Prostate gland (tissue), 2 donors: ENCODE data around the gene SLC7A10. TPM values are rescaled to one million over a fixed set of nuclear protein-coding genes. Genes with fewer than 3 reads are reported as not detected.
A peak's percentile ranks its signal among the peaks of the same experiment; 100 is the strongest.

Experiments used
- DNase-seq: peaks from one replicate; pipeline ENCODE4 v3.0.0-alpha.2; 2019; ENCODE audit warnings: low spot score
- H3K27ac ChIP-seq, 2 donors: fragments of 200-600 bp; sonication (generic); 2 replicates each; pipeline ENCODE4 v1.5.1; 2017 to 2019
- H3K27me3 ChIP-seq: fragments of 200-600 bp; sonication (generic); replicated peaks from 2 replicates; pipeline ENCODE4 v1.5.1; 2019; ENCODE audit not compliant: insufficient read depth
- H3K36me3 ChIP-seq, 2 donors: fragments of 200-600 bp; sonication (generic); 1 replicate in 1 of 2; 2 replicates in 1 of 2; pipeline versions ENCODE4 v1.5.1 to v1.8.1; 2017 to 2019
- H3K4me1 ChIP-seq: fragments of 200-600 bp; sonication (generic); replicated peaks from 2 replicates; pipeline ENCODE4 v1.5.1; 2019
- H3K4me3 ChIP-seq, 2 donors: fragments of 200-600 bp; sonication (generic); 2 replicates each; pipeline ENCODE4 v1.5.1; 2017 to 2019
- H3K9me3 ChIP-seq: fragments of 200-600 bp; sonication (generic); 2 replicates; pipeline ENCODE4 v1.5.1; 2017
- CTCF ChIP-seq, 4 experiments: fragments of 200-600 bp in 2 of 4; fragments of 450-650 bp in 2 of 4; sonication (generic) in 2 of 4; IDR thresholded peaks; 1 replicate in 3 of 4; 2 replicates in 1 of 4; pipeline ENCODE4 v1.5.1; 2016 to 2019; ENCODE audit warnings: antibody characterized with exemption in 4 of 4, mild to moderate bottlenecking in 2 of 4, moderate library complexity in 2 of 4
- POLR2A ChIP-seq: fragments of 450-650 bp; IDR thresholded peaks from one replicate; pipeline ENCODE4 v1.6.1; 2016; ENCODE audit warnings: antibody characterized with exemption, mild to moderate bottlenecking
- POLR2AphosphoS5 ChIP-seq: sonication (generic); formaldehyde crosslinking; IDR thresholded peaks from one replicate; pipeline ENCODE4 v1.6.1; 2017; ENCODE audit warnings: antibody characterized with exemption
- WGBS: methylation state at CpG from one replicate; pipeline ENCODE4 v1.1.5; 2018; 5-methylcytosine and 5-hydroxymethylcytosine counted together
- intact Hi-C: fragments of 100-400 bp; cut with DNase I; formaldehyde crosslinking; loops from one replicate; pipeline ENCODE4 v1.14.2; 2022
- total RNA-seq, 2 donors: library from RNA; depleted of rRNA; stranded (reverse); fragments of >200 nt; gene quantifications; one replicate each; pipeline ENCODE4 v1.1.0, GENCODE V29; 2016

SLC7A10 gene
- total RNA-seq, 2 donors from 2014 or later: 3.5 TPM; not detected in 1

- TF ChIP-seq POLR2A (no peak), POLR2AphosphoS5 (no peak), CTCF (IDR thresholded peaks at IDR 0.05) (no peak)
- intact Hi-C loops: no loop called here
- no peaks in the 10 kb centered on the region for H3K36me3 ChIP-seq
- WGBS: 64% methylated on average over 5 of the region's 5 CpGs
- H3K27ac ChIP-seq: no peak overlapping the region
- H3K27me3 ChIP-seq: no peaks in the 10 kb centered on the region
- DNase-seq: no peak
- H3K9me3 ChIP-seq: no peaks in the 10 kb centered on the region
- H3K4me1 ChIP-seq: peaks cover 3% of the 10 kb centered on the region
- H3K4me3 ChIP-seq: no peak overlapping the region
Measured at GRCh38 chr19:33231511-33231910, 5.9 kb upstream of the SLC7A10 start.

- 90% methylated on average over 5 of the region's 5 CpGs for WGBS
- peaks cover 6% of the 10 kb centered on the region for H3K27me3 ChIP-seq
Measured at GRCh38 chr19:33229962-33230361, 4.3 kb upstream of the SLC7A10 start.

GRCh38 chr19:33227870-33228599, 2.4 kb upstream of the SLC7A10 start:
- no peak overlapping the region for H3K4me3 ChIP-seq
- H3K27me3 ChIP-seq: peaks cover 8% of the 10 kb centered on the region
- no peaks in the 10 kb centered on the region for H3K9me3 ChIP-seq
- TF ChIP-seq CTCF (IDR thresholded peaks at IDR 0.05) (no peak), POLR2A (no peak), POLR2AphosphoS5 (no peak)
- intact Hi-C loops: no loop called here
- H3K36me3 ChIP-seq: no peaks in the 10 kb centered on the region
- H3K27ac ChIP-seq: no peak overlapping the region
- peaks cover 3% of the 10 kb centered on the region for H3K4me1 ChIP-seq
- no peak for DNase-seq
- WGBS: 95% methylated on average over 1 of the region's 1 CpG

More at GRCh38 chr19:33229962-33230361, 4.3 kb upstream of the SLC7A10 start:
- intact Hi-C loops: no loop called here
- H3K9me3 ChIP-seq: no peaks in the 10 kb centered on the region
- H3K36me3 ChIP-seq: no peaks in the 10 kb centered on the region
- no peak for DNase-seq
- H3K4me3 ChIP-seq: no peak overlapping the region
- H3K27ac ChIP-seq: no peak overlapping the region
- peaks cover 3% of the 10 kb centered on the region for H3K4me1 ChIP-seq
- TF ChIP-seq POLR2A: no peak
- no peak for TF ChIP-seq CTCF (IDR thresholded peaks at IDR 0.05)
- TF ChIP-seq POLR2AphosphoS5: no peak

GRCh38 chr19:33227242-33227650, 1.6 kb upstream of the SLC7A10 start:
- H3K36me3 ChIP-seq: no peaks in the 10 kb centered on the region
- H3K4me3 ChIP-seq: peak overlapping the region in 1 of 2 donors; percentile 5
- intact Hi-C loops: no loop called here
- H3K9me3 ChIP-seq: no peaks in the 10 kb centered on the region
- WGBS: 35% methylated on average over 18 of the region's 18 CpGs
- H3K4me1 ChIP-seq: peaks cover 3% of the 10 kb centered on the region
- DNase-seq: no peak
- TF ChIP-seq POLR2AphosphoS5: no peak
- no peak for TF ChIP-seq POLR2A
- TF ChIP-seq CTCF (IDR thresholded peaks at IDR 0.05): no peak
- no peak overlapping the region for H3K27ac ChIP-seq
- H3K27me3 ChIP-seq: peaks cover 8% of the 10 kb centered on the region
